ENCODE data around the gene LRP5.

GRCh38 chr11:68276861-68277260, 35.5 kb upstream of the LRP5 start:
- TF ChIP-seq CTCF (IDR thresholded peaks at IDR 0.05) (no peak), POLR2AphosphoS5 (IDR thresholded peaks at IDR 0.05; ENCODE audit: insufficient read depth in 1 of 2, low read depth in 1 of 2) (no peak)

Measured in vagina (tissue), 2 donors.